Right lung (tissue), 5 donors: ENCODE data around the gene DLD. TPM values are rescaled to one million over a fixed set of nuclear protein-coding genes. Genes with fewer than 3 reads are reported as not detected.
A peak's percentile ranks its signal among the peaks of the same experiment; 100 is the strongest.
"Not testable (repeated sequence)": the region's sequence is repeated elsewhere in the genome, so short reads cannot be mapped to it uniquely, and the experiment has no call there.

Experiments used
- DNase-seq, 2 donors: peaks; one replicate each; pipeline ENCODE4 v3.0.0-alpha.2; 2013
- polyA plus RNA-seq, 5 donors: library from polyadenylated mRNA; unstranded; fragments of 120-200 nt; gene quantifications; one replicate each; pipeline versions ENCODE4 v1.2.1 to v1.2.3, GENCODE V29; 2013; ENCODE audit warnings: inconsistent platforms in 1 of 5, low replicate concordance in 1 of 5; ENCODE audit not compliant: insufficient read length in 5 of 5, insufficient read depth in 1 of 5

Gene DLD
- polyA plus RNA-seq, 5 donors, result 65.4 to 92.7 (median 80.6) TPM

DNA sequence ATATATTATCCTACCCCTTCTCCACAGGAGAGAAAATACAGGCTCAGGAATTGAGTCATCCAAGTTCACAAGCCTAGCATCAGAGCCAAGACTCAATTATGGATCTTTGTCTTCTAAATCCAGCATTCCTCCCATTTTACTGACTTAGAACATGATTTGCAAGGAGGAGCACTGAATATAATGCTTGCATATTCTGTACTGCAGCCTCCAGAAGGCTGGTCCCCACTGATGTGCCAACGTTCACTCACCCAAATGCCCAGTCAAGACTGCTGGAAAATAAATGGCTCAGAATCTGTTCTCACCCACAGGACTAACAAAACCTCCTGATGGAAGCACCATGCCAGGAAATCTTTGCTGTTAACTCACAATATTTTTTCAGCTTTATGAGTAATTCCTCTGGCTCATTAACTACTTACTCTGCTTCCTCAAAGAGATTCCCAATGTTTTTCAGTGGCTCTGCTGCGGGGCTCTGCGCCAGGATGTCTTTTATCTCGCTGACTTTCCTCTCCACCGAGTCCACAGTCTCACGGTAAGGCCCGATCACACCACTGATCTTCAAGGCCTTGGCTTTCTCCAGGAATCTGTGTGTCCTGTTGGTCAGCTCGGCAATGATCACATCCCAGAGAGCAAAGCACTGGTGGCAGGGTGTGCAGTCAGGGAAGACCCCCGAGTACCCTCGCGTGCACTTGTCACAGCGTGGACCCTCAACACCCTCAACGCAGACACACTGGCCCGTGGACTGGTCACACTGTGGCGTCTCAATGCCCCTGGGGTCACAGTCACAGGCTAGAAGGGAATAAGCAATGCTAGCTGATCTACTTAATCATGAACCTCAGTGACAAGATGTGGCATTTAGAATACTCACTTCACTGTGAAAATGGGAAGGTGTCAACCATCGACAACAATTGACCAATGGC lies 48.8 kb downstream of the DLD start:
- DNase-seq, result no peak

DNA sequence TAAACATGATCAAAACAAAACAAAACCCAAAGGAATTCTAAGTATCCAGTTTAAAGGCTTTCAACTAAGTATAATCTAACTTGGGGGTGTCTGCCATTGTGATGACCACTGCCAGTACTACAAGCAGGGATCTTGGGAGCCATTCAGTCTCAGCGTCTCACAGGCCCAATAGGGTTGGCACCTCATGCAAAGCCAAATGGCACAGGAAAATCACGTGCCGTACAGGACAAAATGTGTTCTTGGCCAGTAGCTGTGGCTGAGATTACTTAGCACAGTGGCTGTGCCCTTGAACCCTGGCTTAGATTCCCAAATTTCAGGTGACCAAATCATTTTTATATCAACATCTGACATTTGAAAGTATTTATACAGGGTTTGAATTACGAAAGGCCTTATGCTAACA lies 50.0 kb downstream of the DLD start:
- DNase-seq, result no peak

DNA sequence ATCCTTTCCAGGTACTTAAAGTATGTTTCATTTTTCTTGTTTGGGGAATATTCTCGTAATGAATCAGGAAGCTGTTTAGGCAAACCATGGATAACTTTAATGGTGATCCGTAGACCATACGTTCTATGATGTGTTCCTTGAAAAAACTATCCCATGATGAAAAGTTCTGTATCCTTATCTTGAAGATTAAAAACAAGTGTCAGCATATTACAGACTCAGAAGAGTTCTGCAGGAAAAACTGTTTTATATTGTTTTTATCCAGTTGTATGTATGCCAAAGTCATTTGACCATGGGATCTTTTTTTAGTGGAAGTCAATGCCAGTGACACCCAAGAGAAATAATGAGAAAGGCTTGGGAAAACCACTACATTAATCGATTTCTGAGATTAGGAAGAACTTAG lies 52.0 kb downstream of the DLD start:
- DNase-seq, result no peak

DNA sequence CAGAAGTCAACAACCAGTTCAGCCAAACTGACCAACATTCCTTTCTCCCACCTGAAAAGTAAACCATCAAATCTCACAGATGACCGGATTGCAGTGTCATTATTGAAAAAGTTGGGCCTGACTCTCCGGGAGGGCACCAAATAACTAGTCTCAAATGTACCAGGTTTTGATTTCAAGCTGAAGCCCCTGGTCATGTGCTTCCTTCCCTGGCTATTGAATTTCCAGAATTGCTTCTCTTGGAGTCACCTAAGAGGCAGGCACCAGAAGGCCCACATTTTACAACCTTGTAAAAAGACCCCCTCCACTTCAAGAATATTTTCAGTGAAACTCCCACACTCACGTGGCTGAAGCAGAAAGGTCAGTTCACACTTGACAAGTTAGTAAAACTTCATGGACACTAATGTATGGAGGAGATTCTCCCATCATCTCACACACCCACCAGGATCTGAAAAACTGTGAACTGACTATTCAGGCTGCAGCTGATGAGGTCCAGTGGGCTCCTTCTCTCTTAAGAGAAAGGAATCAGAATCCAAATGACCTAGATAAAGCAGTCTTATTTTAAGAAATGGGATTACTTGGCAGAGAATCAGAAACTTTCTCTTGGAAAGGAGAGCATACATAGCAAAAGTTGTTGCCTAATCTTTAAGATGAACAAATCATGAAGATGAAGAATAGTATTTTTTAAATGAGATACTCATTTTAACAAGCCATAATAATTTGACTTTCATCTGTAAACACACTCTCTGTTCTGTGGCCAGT lies 53.6 kb downstream of the DLD start:
- DNase-seq, result no peak

DNA sequence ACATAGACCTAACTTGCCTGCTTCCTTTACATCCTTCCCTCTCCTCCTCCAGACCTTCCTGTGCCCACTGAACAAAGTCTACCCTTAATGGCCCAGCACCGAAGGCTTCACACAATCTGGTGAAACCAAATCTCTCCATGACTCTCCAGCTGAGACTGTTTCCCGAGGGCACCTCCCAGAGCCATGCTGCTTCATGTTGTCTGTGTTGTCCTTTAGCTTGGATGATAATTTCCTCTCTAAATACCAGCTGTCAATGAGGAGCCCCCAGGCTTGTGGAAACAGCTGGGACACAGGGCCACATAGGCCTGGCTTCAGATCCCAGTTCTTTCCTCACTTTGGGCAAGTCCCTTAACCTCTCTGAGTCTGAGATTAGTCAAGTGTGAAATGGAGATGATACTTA lies 54.3 kb downstream of the DLD start:
- DNase-seq, result no peak

DNA sequence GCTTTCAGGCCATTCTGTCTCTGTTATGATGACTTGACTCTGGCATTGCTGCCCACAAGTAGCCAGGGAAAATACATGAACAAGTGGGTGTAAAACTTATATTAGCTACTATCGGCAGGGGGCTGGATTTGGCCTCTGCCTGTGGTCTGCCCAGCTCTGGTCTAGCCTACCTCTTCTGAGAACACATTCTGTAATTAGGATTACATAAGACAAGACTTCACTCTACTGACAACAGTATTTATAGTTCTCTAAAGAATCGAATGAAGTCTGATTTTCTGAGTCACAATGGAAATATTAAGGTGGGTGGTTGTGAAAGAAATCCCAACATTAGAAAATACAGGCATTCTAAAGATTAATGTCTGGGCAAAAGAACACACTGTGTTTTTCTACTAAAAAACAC lies 55.5 kb downstream of the DLD start:
- DNase-seq, result no peak

DNA sequence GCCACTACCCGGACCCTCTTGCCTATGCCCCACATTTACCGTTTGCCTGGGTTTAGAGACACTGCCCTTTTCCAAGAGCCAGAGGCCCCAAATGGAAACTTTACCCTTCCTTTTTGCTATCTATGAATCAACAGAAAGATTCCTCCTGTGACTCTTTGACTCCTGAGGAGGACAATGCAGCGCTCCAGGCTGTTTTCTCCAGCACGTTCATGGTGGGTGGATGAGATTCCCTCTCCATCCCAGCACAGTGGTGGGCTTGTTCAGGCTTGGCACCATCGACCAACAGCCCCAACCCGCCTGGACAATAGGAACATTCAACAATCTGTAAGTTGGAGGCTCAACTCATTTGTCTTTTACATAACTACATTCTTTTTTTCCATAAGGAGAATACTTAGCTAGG lies 55.9 kb downstream of the DLD start:
- no peak for DNase-seq

DNA sequence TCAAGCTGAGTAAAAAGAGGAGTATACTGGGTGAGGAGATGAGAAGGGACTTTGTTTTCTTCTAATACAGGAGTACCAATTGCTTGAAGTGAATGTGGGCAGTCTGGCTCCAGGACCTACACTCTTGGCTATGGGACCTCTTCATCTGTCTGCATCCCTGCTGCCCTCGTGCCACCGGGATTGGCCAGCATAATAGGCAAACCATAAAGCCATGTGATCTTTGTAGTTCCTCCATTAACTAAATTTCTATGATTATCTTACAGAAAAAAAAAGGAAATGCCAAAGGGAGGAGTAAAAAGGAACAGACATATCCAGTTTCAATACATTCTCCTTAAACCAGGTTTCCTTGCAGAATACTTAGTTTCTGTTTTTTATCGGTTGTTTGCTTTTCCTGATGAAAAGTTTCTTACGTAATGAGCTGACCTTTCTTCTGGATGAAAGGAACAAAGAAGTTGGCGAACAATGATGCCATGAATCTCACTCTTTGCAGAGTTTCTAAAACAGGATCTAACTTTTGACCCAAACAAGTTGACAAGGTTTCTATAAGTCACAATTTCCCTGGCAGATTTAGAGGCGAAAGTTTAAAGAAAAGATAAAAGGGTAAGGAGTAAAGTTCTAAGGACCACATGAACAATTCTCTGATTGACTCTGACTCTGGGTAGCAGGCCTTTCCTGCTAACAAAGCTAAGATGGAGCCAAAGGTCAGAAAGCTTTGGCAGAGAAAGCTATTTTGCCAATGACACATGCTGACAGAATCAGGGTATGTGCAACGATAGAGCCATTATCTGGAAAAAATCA lies 57.9 kb downstream of the DLD start:
- DNase-seq, result no peak

DNA sequence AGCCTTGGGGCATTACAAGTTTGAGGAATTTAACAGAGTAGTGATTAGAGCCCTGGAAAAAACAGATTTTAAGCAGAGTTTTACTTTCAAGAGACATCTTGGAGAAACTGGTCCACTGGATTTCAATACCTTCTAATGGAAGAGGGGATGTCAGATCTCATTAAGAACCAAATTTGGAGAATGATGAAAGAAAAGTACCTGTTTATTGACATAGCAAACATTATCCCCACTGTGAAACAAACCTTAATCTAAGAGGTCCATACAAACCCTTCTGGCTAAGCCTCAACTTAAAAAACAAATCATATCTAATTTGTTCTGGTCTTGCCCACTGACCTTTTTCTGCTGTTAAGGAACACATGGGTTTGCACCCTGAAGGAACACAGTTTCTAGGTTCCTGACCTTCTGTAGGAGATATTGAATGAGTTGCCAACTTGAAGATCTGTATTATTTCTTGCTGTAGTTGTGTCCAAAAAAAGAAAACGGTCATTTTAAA lies 58.5 kb downstream of the DLD start:
- DNase-seq, result no peak

DNA sequence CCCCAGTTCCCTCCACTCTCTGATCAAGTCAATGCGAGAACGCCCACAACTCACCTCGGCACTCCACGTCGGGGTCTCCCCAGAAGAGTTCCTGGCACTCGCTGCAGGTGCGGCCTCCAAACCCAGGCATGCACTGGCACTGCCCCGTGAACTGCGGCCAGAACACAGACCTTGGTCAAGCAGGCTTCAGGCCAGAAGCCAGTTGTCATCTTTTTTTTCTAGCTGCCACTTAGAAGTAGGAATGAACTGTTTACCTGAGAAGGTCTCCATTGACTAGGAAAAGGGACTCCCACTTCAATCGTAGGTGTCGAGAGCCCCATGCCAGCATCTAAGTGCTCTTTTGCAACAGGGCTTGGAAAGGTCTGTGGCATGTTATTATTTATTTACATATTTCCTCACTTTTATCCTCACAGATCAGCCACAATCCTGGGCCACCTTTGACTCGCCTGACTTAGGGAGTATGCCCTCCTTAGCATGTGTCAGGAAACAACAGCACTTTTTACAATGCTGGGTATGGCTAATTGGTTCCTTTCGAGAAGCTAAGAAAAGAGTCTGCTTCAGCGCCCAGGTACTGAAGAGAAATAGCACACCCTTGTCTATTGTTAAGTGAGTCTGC lies 60.3 kb downstream of the DLD start:
- no peak for DNase-seq

DNA sequence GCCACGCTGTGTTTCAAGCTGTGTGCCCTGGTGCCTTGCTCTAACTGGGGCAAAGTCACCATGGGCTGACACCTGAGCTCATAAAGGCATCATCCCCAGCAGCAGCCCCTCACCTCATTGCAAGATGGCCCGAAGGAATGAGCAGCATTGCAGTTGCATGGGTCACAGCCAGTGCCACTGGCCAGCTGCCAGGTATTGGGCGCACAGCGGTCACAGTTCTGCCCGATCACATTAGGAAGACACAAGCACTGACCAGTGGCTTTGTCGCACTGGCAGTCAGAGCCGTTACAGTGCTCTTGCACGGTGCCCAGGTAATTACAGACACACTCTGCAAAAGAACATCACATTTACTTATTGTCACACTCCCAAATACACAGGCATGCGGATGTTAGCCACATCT lies 60.9 kb downstream of the DLD start:
- no peak for DNase-seq

DNA sequence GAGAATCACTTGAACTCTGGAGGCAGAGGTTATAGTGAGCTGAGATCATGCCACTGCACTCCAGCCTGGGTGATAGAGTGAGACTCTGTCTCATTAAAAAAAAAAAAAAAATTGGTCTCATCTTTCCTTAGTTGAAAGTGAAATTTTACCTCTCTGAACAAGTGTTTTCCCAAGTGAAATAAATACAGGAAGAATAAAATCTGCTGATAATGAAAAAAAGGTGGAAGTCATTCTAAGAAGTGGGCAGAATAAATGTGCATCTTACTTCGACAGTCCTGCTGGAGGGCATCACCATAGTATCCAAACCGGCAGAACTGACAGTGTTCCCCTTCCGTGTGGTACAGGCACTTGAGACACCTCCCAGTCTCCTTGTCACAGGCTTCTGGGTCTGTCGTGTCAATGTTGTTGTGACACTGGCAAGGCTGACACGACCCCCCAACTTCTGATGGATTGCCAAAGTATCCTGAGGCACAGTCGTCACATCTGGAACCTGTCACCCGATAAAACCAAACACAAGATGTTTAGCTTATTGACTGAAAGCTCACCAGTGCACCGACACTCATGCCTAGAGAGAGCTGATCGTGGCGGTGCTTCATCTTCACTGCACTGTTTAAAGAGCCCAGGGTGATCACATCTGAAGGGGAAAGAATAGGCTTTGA lies 62.4 kb downstream of the DLD start:
- DNase-seq, result no peak

DNA sequence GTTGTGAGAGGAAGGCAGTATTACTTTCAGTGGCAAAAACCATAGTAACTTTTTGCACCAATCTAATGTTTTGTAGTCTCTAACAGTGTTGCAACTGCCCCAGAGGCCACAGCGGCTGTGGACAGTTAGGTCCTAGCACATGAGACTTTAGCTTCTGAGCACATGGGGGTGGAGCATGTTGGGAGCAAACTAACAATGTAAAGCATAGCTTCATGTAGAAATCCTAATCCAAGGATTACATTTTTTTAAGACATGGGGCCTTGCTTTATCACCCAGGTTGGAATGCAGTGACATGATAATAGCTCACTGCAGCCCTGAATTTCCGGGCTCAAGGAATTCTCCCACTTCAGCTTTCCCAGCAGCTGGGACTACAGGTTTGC lies 62.9 kb downstream of the DLD start:
- DNase-seq, result no peak

DNA sequence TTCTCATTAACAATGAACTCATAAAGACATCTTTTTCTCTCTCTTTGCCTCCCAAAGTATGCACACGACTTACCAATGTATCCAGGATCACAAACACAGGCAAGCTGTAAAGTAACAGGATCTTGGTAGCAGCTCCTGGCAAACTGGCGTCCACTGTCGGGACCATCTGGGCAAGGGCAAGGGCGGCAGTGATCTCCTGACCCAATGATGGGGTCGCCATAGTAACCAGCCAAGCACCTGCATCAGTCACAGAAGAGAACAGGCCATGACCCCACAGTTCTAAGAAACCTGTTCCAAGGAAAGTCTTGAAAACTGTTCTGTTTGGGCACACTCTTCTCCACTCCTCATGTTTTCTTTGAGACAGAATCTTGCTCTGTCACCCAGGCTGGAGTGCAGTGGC lies 64.4 kb downstream of the DLD start:
- no peak for DNase-seq

DNA sequence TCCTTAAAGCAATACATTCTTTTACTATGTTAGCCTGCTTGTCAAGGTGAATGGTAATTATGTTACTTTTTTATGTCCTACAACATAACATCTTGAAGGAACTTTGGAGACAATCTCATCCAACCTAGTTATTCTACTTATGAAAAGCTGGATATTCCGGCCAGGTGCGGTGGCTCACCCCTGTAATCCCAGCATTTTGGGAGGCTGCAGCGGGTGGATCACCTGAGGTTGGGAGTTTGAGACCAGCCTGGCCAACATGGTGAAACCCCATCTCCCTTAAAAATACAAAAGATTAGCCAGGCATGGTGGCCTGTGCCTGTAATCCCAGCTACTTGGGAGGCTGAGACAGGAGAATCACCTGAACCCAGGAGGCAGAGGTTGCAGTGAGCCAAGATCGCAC lies 66.0 kb downstream of the DLD start:
- not testable (repeated sequence) for DNase-seq

DNA sequence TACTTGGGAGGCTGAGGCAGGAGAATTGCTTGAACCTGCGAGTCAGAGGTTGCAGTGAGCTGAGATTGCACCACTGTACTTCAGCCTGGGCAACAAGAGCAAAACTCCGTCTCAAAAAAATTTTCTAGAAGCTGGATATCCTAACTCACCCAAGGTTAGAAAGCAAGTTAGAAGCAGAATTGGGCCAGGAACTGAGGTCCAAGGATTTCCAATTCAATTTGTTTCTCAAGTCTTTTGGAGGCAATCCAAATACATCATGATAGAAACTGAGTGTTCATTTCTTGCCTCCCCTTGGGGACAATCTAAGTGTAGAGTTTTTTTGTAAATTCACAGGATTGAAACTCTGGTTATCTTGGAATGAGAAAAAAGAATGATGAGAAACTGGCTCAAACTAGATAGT lies 66.5 kb downstream of the DLD start:
- DNase-seq, result no peak

DNA sequence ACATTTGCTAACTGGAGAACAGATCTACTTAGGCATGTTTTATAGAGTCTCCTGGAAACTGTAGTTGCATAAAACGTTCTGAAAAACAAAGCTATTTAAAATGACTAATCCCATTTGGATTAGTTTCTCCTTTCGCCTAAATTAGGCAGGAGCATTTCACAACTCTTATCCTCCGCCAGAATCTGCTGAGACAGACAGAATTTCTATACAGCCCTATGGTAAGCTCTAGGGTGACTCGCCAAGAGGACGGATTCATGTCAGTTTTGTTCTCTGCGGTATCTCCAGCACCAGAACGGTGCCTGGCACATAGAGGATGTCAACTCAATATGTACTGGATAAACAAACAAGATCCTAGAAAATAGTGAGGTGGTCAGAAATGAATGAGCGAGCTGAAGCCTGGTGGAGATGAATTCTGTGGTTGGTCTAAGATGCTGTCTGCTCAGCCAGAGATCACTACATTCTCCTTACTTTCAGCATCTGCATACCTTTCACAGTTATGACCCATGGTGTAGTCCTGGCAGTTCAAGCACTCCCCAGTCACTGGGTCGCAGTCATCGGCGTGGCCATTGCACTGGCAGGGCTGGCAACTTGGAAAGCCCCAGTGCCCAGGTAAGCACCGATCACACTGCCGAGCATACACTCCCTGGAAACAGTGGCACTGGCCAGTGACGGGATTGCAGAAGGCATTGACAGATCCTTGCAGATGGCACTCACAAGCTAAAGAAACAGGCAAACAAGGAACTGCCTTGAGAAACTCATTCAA lies 68.0 kb downstream of the DLD start:
- peak in 1 of 2 donors; percentile 55 for DNase-seq

DNA sequence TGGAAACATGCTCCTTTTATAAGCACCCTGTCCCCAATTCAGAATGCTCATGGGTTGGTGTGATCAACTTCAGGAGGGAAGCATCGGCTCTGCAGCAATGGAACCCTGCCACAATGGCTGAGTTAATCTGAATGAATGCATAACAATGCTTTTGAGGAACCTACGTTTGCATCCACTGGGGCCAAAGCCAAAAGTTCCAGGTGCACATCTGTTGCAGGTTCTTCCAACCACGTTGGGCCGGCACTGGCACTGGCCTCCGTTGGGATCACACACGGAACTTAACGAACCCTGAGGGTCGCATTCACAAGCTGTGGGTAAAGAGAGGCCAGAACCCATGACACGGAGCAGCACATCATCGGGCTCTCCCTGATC lies 68.5 kb downstream of the DLD start:
- no peak for DNase-seq

DNA sequence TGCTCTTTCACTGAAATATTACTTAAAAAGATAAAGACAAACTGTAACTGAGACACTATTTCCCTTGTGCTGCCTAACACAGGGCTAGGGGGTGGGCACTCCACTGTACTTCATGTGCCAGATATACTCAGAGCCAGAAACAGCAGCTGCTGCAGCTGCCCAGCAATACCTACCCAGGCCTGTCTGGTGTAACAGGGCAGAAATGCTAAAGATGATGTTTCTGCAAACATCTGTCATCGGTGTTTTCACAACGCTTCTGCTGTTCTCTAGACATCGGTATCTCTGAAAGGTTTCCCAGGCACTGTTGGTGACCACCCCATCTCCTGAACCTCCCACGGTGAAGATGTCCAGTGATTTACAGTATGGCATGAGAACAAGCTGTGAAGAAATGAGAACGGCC lies 69.3 kb downstream of the DLD start:
- DNase-seq, result no peak

DNA sequence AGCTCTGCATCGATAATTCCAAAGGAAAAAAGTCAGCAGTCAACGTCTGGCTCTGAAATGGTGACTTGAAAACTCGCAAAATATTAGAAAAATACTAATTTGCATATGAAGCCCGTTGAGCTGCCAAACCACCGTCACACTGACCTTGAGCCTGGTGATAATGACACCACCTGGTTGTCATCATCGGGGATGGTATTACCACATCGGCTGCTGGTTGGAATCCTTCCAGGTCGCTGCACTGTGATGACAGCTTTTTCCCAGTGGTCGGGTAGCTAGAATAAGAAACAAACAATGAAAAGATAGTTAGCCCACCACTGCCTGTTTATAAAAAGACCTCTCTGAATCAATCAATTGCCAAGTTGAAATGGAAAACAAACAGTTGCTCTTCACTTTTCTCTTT lies 70.4 kb downstream of the DLD start:
- DNase-seq, result no peak

DNA sequence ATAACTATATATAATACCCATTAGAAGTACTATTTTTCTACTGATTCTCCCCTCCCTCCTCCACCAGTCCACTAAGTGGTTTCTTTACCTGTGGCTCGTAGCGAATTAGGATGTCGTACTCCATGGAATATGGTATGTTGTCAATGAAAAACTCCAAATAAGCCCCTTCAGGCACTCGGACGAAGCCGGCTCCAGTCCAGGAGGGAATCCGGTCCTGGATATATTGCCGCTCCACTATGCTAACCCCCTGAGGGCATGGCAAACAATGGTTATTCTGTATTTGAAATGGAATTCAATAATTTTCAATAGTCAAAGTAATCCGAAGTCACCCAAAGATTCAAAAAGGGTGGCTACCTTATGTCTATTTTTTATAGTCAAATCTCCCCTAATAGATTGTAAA lies 71.8 kb downstream of the DLD start:
- no peak for DNase-seq
